HCT116 (cell line): ENCODE data around the gene CALCB. TPM values are rescaled to one million over a fixed set of nuclear protein-coding genes. Genes with fewer than 3 reads are reported as not detected.

Source experiments
- ATAC-seq: fragments of 200-7000 bp; cut with Tn5 transposase; 2 replicates; pipeline ENCODE4 v1.9.1; 2020; ENCODE audit warnings: mild to moderate bottlenecking, moderate library complexity
- BruUV-seq: library from RNA; stranded (reverse); fragments of 400-500 nt; replicated peaks from 2 replicates; lab custom pipeline; 2021; lab: Mats Ljungman, UMichigan
- CTCF ChIA-PET: fragments of 300-600 bp; sonication (Branson Sonifier 250); formaldehyde crosslinking; loops from one replicate; lab custom pipeline; 2021; ENCODE audit warnings: antibody characterized with exemption; lab: Charles Lee
- POLR2A ChIA-PET: fragments of 300-600, 350-600 bp; sonication (Branson Sonifier 250); formaldehyde crosslinking; loops from one replicate; lab custom pipeline; 2021; ENCODE audit warnings: antibody characterized with exemption; lab: Charles Lee
- RAD21 ChIA-PET, 2 experiments: fragments of 300-600 bp; sonication (Branson Sonifier 250); formaldehyde crosslinking; loops; one replicate each; lab custom pipeline; 2023; ENCODE audit warnings: low total read pairs in 2 of 2; ENCODE audit not compliant: uncharacterized antibody in 2 of 2, unreplicated experiment in 2 of 2, low non-redundant PET in 1 of 2; lab: Charles Lee
- DNase-seq: peaks from one replicate; pipeline ENCODE4 v3.0.0-alpha.2; 2010; ENCODE audit warnings: low read depth, low spot score
- H2AFZ ChIP-seq: fragments of 200-600 bp; shearing (Covaris generic), sonication (generic); 2 replicates; pipeline ENCODE4 v1.6.1; 2017; ENCODE audit warnings: low read depth, mixed run types, mixed read lengths, antibody characterized with exemption, low read length; ENCODE audit not compliant: poor library complexity, severe bottlenecking
- H3K27ac ChIP-seq: 2 replicates; pipeline ENCODE4 v1.5.1; 2012; ENCODE audit warnings: low read depth, low read length
- H3K27me3 ChIP-seq: fragments of 200-600 bp; sonication (generic); 2 replicates; pipeline ENCODE4 v1.6.1; 2016; ENCODE audit warnings: mixed run types, low read length, mixed read lengths; ENCODE audit not compliant: insufficient read depth
- H3K36me3 ChIP-seq, 2 experiments: fragments of 200-500 bp in 1 of 2; fragments of 200-600 bp in 1 of 2; sonication (Bioruptor generic) in 1 of 2; sonication (generic) in 1 of 2; 2 replicates each; pipeline versions ENCODE4 v1.5.1 to v1.6.1; 2014 to 2016; ENCODE audit warnings: low read length in 2 of 2, inconsistent platforms in 1 of 2, mixed read lengths in 1 of 2, mixed run types in 1 of 2; ENCODE audit not compliant: insufficient read depth in 2 of 2, control insufficient read depth in 1 of 2
- H3K4me1 ChIP-seq, 2 experiments: fragments of 200-600 bp in 1 of 2; sonication (generic) in 1 of 2; 2 replicates each; pipeline versions ENCODE4 v1.5.1 to v1.6.1; 2012 to 2017; ENCODE audit warnings: low read length in 2 of 2, inconsistent platforms in 1 of 2, mild to moderate bottlenecking in 1 of 2, mixed read lengths in 1 of 2, mixed run types in 1 of 2, moderate library complexity in 1 of 2; ENCODE audit not compliant: insufficient read depth in 2 of 2, control insufficient read depth in 1 of 2
- H3K4me2 ChIP-seq: fragments of 200-600 bp; sonication (generic); 2 replicates; pipeline ENCODE4 v1.6.1; 2017; ENCODE audit warnings: mixed run types, low read length, mixed read lengths
- H3K4me3 ChIP-seq, 2 experiments: fragments of 200-600 bp in 1 of 2; sonication (generic) in 1 of 2; replicated peaks in 1 of 2; 2 replicates each; pipeline ENCODE4 v1.5.1; 2011 to 2016; ENCODE audit warnings: low read length in 2 of 2, control low read depth in 1 of 2, low read depth in 1 of 2, mild to moderate bottlenecking in 1 of 2, mixed read lengths in 1 of 2, mixed run types in 1 of 2
- H3K79me2 ChIP-seq: fragments of 200-600 bp; sonication (generic); 2 replicates; pipeline ENCODE4 v1.6.1; 2017; ENCODE audit warnings: mild to moderate bottlenecking, mixed run types, low read length, moderate library complexity, mixed read lengths; ENCODE audit not compliant: insufficient read depth
- H3K9ac ChIP-seq: fragments of 200-600 bp; sonication (generic); 2 replicates; pipeline ENCODE4 v1.6.1; 2016; ENCODE audit warnings: low read length, mixed read lengths
- H3K9me2 ChIP-seq: fragments of 200-600 bp; sonication (generic), shearing (Covaris generic); 2 replicates; pipeline ENCODE4 v1.6.1; 2017; ENCODE audit warnings: mixed run types, mild to moderate bottlenecking, moderate library complexity; ENCODE audit not compliant: insufficient read depth
- H3K9me3 ChIP-seq, 2 experiments: fragments of 200-500 bp in 1 of 2; fragments of 200-600 bp in 1 of 2; sonication (Bioruptor generic) in 1 of 2; sonication (generic) in 1 of 2; 2 replicates each; pipeline ENCODE4 v1.6.1; 2014 to 2017; ENCODE audit warnings: low read length in 2 of 2, mixed read lengths in 2 of 2, inconsistent platforms in 1 of 2, low read depth in 1 of 2, mild to moderate bottlenecking in 1 of 2, mixed run types in 1 of 2, moderate library complexity in 1 of 2; ENCODE audit not compliant: control insufficient read depth in 1 of 2, insufficient read depth in 1 of 2
- H4K20me1 ChIP-seq: fragments of 200-600 bp; sonication (generic), shearing (Covaris generic); 2 replicates; pipeline ENCODE4 v1.6.1; 2017; ENCODE audit warnings: mixed run types, mild to moderate bottlenecking, moderate library complexity; ENCODE audit not compliant: insufficient read depth
- CEBPB ChIP-seq: IDR thresholded peaks from 2 replicates; pipeline ENCODE4 v1.6.1; 2012; ENCODE audit warnings: low read depth
- EGR1 ChIP-seq: IDR thresholded peaks from 2 replicates; pipeline ENCODE4 v1.6.1; 2012; ENCODE audit warnings: low read depth
- EZH2phosphoT487 ChIP-seq: fragments of 200-600 bp; IDR thresholded peaks from 2 replicates; pipeline ENCODE4 v1.6.1; 2018; ENCODE audit warnings: antibody characterized with exemption, borderline replicate concordance
- JUND ChIP-seq: IDR thresholded peaks from 2 replicates; pipeline ENCODE4 v1.6.1; 2012
- POLR2A ChIP-seq: IDR thresholded peaks from 2 replicates; pipeline ENCODE4 v1.7.0; 2011; ENCODE audit warnings: borderline replicate concordance; ENCODE audit not compliant: insufficient read depth, insufficient read length; ENCODE audit errors: extremely low read depth
- POLR2AphosphoS5 ChIP-seq: IDR thresholded peaks from 2 replicates; pipeline ENCODE4 v1.6.1; 2011; ENCODE audit warnings: mild to moderate bottlenecking, low read depth, low read length, moderate library complexity
- RAD21 ChIP-seq: IDR thresholded peaks from 2 replicates; pipeline ENCODE4 v1.6.1; 2012; ENCODE audit warnings: low read depth, mild to moderate bottlenecking
- SIN3A ChIP-seq: IDR thresholded peaks from 2 replicates; pipeline ENCODE4 v1.6.1; 2012; ENCODE audit warnings: low read depth
- SP1 ChIP-seq: IDR thresholded peaks from 2 replicates; pipeline ENCODE4 v1.6.1; 2012; ENCODE audit warnings: low read depth
- TCF7L2 ChIP-seq: IDR thresholded peaks from 2 replicates; pipeline ENCODE4 v1.7.0; 2011; ENCODE audit warnings: borderline replicate concordance, inconsistent platforms; ENCODE audit not compliant: insufficient read depth, insufficient read length; ENCODE audit errors: extremely low read depth
- YY1 ChIP-seq: IDR thresholded peaks from 2 replicates; pipeline ENCODE4 v1.6.1; 2011; ENCODE audit warnings: low read length, low read depth, moderate library complexity, mild to moderate bottlenecking; ENCODE audit not compliant: insufficient replicate concordance; ENCODE audit errors: extremely low read depth
- ZNF274 ChIP-seq: fragments of 200-500 bp; sonication (Bioruptor generic); IDR thresholded peaks from 2 replicates; pipeline ENCODE4 v1.6.1; 2014; ENCODE audit warnings: mild to moderate bottlenecking, low read depth, low read length, inconsistent platforms
- intact Hi-C: fragments of 100-400 bp; cut with micrococcal nuclease; formaldehyde crosslinking; loops from 2 replicates; pipeline ENCODE4 v1.10.0; 2022
- total RNA-seq: library from RNA; stranded (reverse); gene quantifications from one replicate; pipeline ENCODE4 v1.2.1, GENCODE V29; 2021; ENCODE audit not compliant: unreplicated experiment
- TF ChIP-seq, protein P1 (sequence below): IDR thresholded peaks from 2 replicates; pipeline ENCODE4 v1.6.1; 2012
- TF ChIP-seq, protein P2 (sequence below): IDR thresholded peaks from 2 replicates; pipeline ENCODE4 v1.6.1; 2012; ENCODE audit warnings: low read depth
- TF ChIP-seq, protein P3 (sequence below), 3 experiments: fragments of 200-600 bp in 1 of 3; sonication (generic) in 1 of 3; IDR thresholded peaks in 2 of 3; conservative IDR thresholded peaks in 1 of 3; 2 replicates each; pipeline ENCODE4 v1.5.1; 2012 to 2017; ENCODE audit warnings: low read depth in 2 of 3, low read length in 2 of 3, antibody characterized with exemption in 1 of 3, borderline replicate concordance in 1 of 3, control low read depth in 1 of 3, mild to moderate bottlenecking in 1 of 3, mixed read lengths in 1 of 3, mixed run types in 1 of 3, moderate library complexity in 1 of 3; ENCODE audit not compliant: insufficient read depth in 1 of 3

CALCB gene
- total RNA-seq, 1 experiment from 2014 or later: 0.22 TPM

DNA sequence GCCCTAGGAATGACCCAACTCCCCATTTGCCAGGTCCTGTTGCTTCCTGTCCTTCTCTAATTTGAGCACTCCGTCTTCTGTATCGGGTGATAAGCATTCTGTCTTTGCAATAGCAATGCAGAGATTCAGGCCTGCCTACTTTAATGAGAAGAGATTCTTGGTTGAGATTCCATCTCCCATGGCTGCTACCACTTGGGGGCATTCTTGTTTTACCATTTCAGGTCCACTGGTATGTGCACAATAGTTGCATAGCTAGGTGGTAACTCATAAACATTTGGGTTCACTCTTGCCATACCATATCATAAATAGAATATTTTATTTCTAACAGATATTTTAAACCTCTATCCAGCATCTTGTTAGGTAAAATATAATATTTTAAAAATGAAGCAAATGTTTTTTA, 34.4 kb upstream of the CALCB start:
- Histone ChIP-seq H4K20me1 (no peaks in the 10 kb centered on the region), H3K79me2 (no peaks in the 10 kb centered on the region), H2AFZ (no peak overlapping the region), H3K9ac (no peak overlapping the region), H3K9me3 (no peaks in the 10 kb centered on the region), H3K27ac (no peak overlapping the region), H3K4me1 (peaks cover 0 to 9% of the 10 kb centered on the region in 2 experiments; a peak in 2 of 4 replicates), H3K4me2 (no peak overlapping the region), H3K9me2 (no peaks in the 10 kb centered on the region), H3K27me3 (no peaks in the 10 kb centered on the region), H3K4me3 (no peak overlapping the region), H3K36me3 (no peaks in the 10 kb centered on the region)
- no TSS peak for BruUV-seq
- ChIA-PET RAD21 (interaction anchor here (1.0 to 1.5 kb wide), 2 partner anchors 36 kb away, joined by 5 to 6 read pairs; no protein-coding TSS in a partner anchor), POLR2A (no interaction called here), CTCF (interaction anchor here (0.6 to 3.1 kb wide), 10 partner anchors 10 to 249 kb away, joined by 3 to 43 read pairs (median 4); partner anchors contain the start of gene CYP2R1)
- DNase-seq (peak; percentile 31), ATAC-seq (peak; percentile 58; the same call in 1 of the 2 replicates)
- intact Hi-C loops: loop anchor here (1.0 kb wide), 2 partner anchors 36 to 169 kb away; no protein-coding TSS in a partner anchor
- TF ChIP-seq SIN3A (no peak), RAD21 (peak; percentile 91), SP1 (no peak), POLR2AphosphoS5 (no peak), CEBPB (no peak), EGR1 (no peak), EZH2phosphoT487 (no peak), YY1 (no peak), JUND (no peak), ZNF274 (no peak), POLR2A (no peak), TCF7L2 (no peak)
- TF ChIP-seq, protein P1, sequence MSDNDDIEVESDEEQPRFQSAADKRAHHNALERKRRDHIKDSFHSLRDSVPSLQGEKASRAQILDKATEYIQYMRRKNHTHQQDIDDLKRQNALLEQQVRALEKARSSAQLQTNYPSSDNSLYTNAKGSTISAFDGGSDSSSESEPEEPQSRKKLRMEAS: no peak
- TF ChIP-seq, protein P2, sequence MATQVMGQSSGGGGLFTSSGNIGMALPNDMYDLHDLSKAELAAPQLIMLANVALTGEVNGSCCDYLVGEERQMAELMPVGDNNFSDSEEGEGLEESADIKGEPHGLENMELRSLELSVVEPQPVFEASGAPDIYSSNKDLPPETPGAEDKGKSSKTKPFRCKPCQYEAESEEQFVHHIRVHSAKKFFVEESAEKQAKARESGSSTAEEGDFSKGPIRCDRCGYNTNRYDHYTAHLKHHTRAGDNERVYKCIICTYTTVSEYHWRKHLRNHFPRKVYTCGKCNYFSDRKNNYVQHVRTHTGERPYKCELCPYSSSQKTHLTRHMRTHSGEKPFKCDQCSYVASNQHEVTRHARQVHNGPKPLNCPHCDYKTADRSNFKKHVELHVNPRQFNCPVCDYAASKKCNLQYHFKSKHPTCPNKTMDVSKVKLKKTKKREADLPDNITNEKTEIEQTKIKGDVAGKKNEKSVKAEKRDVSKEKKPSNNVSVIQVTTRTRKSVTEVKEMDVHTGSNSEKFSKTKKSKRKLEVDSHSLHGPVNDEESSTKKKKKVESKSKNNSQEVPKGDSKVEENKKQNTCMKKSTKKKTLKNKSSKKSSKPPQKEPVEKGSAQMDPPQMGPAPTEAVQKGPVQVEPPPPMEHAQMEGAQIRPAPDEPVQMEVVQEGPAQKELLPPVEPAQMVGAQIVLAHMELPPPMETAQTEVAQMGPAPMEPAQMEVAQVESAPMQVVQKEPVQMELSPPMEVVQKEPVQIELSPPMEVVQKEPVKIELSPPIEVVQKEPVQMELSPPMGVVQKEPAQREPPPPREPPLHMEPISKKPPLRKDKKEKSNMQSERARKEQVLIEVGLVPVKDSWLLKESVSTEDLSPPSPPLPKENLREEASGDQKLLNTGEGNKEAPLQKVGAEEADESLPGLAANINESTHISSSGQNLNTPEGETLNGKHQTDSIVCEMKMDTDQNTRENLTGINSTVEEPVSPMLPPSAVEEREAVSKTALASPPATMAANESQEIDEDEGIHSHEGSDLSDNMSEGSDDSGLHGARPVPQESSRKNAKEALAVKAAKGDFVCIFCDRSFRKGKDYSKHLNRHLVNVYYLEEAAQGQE: no peak
- TF ChIP-seq, protein P3, sequence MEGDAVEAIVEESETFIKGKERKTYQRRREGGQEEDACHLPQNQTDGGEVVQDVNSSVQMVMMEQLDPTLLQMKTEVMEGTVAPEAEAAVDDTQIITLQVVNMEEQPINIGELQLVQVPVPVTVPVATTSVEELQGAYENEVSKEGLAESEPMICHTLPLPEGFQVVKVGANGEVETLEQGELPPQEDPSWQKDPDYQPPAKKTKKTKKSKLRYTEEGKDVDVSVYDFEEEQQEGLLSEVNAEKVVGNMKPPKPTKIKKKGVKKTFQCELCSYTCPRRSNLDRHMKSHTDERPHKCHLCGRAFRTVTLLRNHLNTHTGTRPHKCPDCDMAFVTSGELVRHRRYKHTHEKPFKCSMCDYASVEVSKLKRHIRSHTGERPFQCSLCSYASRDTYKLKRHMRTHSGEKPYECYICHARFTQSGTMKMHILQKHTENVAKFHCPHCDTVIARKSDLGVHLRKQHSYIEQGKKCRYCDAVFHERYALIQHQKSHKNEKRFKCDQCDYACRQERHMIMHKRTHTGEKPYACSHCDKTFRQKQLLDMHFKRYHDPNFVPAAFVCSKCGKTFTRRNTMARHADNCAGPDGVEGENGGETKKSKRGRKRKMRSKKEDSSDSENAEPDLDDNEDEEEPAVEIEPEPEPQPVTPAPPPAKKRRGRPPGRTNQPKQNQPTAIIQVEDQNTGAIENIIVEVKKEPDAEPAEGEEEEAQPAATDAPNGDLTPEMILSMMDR (IDR thresholded peaks at IDR 0.05 in 2 of 3, conservative IDR thresholded peaks at IDR 0.05 in 1 of 3; ENCODE audit: borderline replicate concordance in 1 of 3, insufficient read depth in 1 of 3, low read depth in 2 of 3, low read length in 2 of 3): peak; percentile 27 to 84 (median 40); a peak in 4 of 6 replicates
